Mucosa of rectum (tissue), 2 donors: ENCODE measurements around the gene TBC1D21.

Experiments used
- H3K27ac ChIP-seq, 2 donors: one replicate each; pipeline ENCODE4 v1.7.0; 2013; ENCODE audit warnings: inconsistent platforms in 2 of 2, low read depth in 2 of 2, low read length in 2 of 2
- H3K27me3 ChIP-seq, 2 donors: one replicate each; pipeline ENCODE4 v1.7.0; 2013; ENCODE audit warnings: low read length in 2 of 2; ENCODE audit not compliant: control insufficient read depth in 2 of 2, insufficient read depth in 2 of 2
- H3K36me3 ChIP-seq, 2 donors: one replicate each; pipeline ENCODE4 v1.7.0; 2013; ENCODE audit warnings: low read length in 2 of 2; ENCODE audit not compliant: control insufficient read depth in 2 of 2, insufficient read depth in 2 of 2
- H3K4me1 ChIP-seq, 2 donors: one replicate each; pipeline ENCODE4 v1.7.0; 2013; ENCODE audit warnings: low read length in 2 of 2, mild to moderate bottlenecking in 1 of 2; ENCODE audit not compliant: control insufficient read depth in 2 of 2, insufficient read depth in 2 of 2
- H3K4me3 ChIP-seq, 2 donors: one replicate each; pipeline ENCODE4 v1.7.0; 2013; ENCODE audit warnings: low read length in 2 of 2
- H3K9ac ChIP-seq, 2 donors: one replicate each; pipeline ENCODE4 v1.7.0; 2013; ENCODE audit warnings: low read length in 2 of 2, low read depth in 1 of 2, mild to moderate bottlenecking in 1 of 2
- H3K9me3 ChIP-seq, 2 donors: one replicate each; pipeline ENCODE4 v1.7.0; 2013; ENCODE audit warnings: low read length in 2 of 2; ENCODE audit not compliant: control insufficient read depth in 2 of 2
- donor health status: healthy.
- donor health status: Normal muscosa, but diverticular disease.

TBC1D21 gene

DNA sequence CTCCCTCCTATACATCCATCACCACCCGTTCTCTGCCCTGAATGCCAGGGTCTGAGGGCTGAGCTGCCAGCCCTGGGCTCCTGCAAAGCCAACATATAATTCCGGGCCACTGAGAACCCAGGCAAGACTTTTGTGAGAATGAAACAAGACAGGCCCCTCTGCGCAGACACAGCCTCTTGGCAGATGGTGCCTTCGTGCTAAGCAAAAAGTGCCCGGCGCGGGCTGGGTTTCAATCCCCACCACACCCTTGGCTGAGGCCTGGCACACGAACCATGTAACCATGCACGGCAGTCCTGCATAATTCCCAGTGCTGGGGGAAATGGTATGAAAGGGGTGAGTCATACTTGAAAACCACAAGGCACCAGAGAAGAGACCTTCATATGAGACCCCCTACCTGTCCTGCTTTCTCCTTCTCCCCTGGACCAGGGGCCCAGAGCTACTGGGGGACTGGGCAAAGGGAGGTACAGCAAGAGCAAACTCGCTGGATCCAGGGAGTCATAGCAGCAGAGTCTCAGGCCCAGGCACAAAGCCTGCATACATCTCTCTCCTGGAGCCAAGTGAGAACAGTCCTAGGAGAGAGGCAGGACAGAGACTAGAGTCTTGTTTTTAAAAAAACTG is 26.8 kb downstream of the TBC1D21 start:
- no peaks in the 10 kb centered on the region for H3K36me3 ChIP-seq
- H3K27ac ChIP-seq = no peak overlapping the region
- H3K4me1 ChIP-seq = no peaks in the 10 kb centered on the region
- H3K9me3 ChIP-seq = no peaks in the 10 kb centered on the region
- H3K4me3 ChIP-seq = no peak overlapping the region
- H3K27me3 ChIP-seq = no peaks in the 10 kb centered on the region
- no peak overlapping the region for H3K9ac ChIP-seq

DNA sequence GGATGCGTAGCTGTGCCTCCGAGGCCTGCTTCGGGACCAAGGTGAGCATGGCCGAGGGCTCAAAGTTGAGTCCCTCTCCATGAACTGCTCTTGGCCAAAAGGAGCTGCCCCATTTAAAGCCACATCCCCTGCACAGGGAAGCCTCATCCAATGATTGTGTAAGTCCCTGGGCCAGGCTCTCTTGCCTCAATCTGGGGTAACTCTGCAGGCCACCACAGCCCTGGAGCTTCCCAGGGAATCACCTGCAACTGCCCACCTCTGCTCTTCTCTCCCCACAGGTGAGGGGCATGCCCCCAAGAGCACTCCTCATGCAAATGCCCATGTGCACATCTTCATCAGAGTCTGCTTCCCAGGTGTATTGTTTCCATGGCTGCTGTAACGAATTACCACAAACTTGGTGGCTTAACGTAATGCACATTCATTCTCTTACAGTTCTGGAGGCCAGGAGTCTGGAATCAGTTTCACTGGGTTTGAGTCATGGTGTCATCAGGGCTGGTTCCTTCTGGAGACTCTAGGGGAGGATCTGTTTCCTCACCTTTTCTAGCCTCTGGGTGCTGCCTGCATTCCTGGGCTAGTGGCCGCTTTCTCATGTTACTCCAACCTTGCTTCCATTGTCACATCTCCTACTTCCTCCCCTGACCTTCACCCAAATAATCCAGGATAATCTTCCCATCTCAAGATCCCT is 27.9 kb downstream of the TBC1D21 start:
- no peak overlapping the region for H3K9ac ChIP-seq
- no peaks in the 10 kb centered on the region for H3K9me3 ChIP-seq

DNA sequence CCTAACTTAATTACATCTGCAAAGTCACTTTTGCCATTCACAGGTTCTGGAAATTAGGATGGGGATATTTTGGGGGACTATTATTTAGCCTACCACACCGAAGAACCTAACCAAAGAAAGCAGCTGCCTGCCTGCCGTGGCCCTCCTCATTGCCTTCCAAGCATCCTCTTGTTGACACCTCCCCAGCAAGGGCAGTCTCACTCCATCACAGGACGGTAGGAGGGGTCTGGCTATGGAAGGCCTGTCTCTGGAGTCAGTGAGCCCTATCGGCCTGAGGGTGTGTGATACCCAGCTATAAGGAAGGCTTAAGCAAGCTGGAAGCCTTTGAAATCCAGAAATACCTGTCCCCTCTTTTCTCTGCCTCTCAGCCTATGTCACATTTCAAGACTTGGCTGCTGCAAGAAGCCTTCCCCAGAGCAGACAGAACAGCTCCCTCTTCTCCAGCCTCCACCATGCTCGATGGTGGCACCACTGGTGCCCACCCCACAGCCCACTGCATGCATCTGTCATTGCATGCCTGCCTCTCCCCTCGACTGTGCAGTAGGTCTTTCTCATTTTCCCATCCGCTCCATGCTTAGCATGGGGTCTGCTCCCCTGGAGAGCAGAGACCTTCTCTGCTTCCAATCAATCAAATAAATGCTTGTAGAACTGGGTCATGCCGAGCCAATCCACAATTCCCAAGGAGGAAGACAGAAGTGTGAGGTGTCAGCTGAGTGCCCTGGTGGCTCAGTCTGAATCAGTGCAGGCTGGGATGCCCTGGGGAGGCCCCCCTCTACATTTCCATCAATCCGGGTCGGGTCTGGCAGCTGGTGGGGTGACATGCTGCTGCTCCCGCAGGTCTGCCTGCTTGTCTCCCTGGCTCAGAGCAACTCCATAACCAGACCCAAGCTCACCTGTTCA is 29.0 kb downstream of the TBC1D21 start:
- no peaks in the 10 kb centered on the region for H3K27me3 ChIP-seq
- H3K4me3 ChIP-seq = no peak overlapping the region
- H3K36me3 ChIP-seq = no peaks in the 10 kb centered on the region
- no peak overlapping the region for H3K27ac ChIP-seq
- H3K9me3 ChIP-seq = no peaks in the 10 kb centered on the region
- H3K9ac ChIP-seq = no peak overlapping the region
- H3K4me1 ChIP-seq = no peaks in the 10 kb centered on the region

More for the DNA sequence above, 27.9 kb downstream of the TBC1D21 start:
- Histone ChIP-seq H3K4me3 (no peak overlapping the region), H3K27ac (no peak overlapping the region), H3K27me3 (no peaks in the 10 kb centered on the region), H3K4me1 (no peaks in the 10 kb centered on the region), H3K36me3 (no peaks in the 10 kb centered on the region)

DNA sequence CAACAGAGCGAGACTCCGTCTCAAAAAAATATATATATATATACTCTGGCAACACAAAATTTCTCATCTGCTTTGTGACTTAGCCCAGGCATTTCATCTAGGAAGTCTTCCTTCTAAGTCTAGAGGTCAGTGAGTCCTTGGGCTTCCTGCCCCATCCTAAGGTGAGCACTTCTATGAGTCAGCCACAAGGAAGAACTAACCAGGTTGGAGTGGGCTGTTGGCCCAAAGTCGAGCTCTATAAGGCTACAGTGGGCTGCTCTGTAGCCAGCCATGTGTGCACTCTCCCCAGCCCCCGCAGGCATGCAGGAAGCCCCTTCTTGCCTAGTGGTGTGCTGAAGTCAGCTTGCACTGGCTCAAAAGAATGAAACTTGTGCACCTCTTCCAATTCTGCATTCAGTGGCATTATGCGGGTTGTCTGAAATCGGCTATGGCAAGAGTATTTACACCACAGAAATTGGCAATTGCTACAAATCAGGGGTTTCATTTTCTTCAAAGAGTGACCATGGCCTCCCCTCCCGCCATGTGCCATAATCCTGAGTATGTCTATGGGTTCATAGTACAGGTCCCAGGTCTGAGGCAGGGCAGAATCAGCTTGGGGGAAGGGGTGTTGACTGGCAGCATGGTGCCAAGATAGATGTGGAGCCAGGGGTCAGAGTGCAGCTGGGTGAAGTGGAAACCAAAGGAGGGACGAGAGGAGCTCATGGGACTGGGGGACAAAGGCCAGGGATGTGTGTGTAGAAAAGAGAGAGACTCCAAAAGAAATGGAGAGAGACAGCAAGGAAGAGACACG is 30.9 kb downstream of the TBC1D21 start:
- Histone ChIP-seq H3K36me3 (no peaks in the 10 kb centered on the region), H3K4me1 (peaks cover 0 to 2% of the 10 kb centered on the region in 2 donors), H3K9ac (no peak overlapping the region), H3K4me3 (no peak overlapping the region), H3K27me3 (no peaks in the 10 kb centered on the region), H3K9me3 (no peaks in the 10 kb centered on the region), H3K27ac (no peak overlapping the region)

DNA sequence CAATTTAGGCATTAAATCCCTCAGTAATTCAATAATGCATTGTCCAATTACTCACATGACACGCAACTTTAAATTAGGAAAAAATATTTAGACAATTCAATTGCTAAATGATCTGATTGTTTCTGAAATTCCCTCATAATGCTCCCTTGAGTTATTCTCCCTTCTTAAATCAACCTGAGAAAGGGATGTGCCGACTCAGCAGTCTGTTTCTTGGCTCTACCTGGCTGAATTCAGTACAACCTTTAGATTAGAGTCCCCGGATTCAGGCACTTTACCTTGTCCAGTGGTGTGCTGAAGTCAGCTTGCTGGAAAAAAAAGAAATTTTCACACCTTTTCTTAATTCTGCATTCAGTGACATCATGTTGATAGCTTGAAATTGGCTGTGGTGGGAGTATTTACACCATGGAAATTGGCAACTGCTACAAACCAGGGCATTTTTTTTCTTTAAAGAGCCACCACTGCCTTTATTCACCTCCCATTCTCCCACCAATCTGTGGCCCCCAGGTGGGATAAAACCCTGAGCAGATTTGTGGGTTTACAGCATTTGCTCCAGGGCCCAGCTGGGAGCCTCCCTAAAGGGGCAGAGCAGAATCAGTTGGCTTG is 32.0 kb downstream of the TBC1D21 start:
- H3K36me3 ChIP-seq = no peaks in the 10 kb centered on the region
- H3K9ac ChIP-seq = no peak overlapping the region
- no peak overlapping the region for H3K4me3 ChIP-seq
- no peaks in the 10 kb centered on the region for H3K27me3 ChIP-seq
- H3K4me1 ChIP-seq = peaks cover 0 to 2% of the 10 kb centered on the region in 2 donors
- H3K27ac ChIP-seq = no peak overlapping the region
- H3K9me3 ChIP-seq = no peaks in the 10 kb centered on the region

DNA sequence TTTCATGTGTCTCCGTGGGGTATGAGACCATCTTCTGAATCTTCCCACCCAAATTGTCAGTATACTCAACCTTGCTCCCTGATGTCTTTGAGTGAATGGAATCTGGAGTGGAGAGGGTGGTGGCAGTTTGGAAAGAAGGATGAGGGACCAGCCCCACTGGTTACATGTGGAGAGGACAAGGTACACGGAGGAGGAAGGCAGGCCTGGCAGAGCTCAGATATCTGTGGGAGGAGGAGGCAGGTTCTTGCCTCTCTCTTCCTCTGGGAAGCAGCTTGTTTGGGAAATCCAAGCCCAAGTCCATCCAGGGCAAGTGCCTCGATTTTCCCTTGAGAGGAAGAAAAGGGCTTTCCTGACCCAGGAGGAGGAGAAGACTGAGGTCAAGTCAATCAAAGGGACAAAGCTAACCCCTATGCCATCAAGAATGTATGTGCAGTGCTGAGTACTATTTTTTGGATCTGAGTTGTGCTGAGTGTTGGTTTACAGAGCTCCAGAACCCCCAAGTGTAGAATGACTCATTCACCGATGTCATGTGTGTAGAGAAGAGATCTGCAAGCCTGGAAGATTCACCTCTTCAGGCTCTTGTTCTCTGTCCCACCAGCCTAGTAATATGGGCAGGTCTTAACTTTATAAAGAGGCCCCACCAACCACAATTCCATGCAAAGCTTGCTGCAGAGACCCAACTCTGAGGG is 33.1 kb downstream of the TBC1D21 start:
- Histone ChIP-seq H3K9ac (no peak overlapping the region), H3K27ac (no peak overlapping the region), H3K9me3 (no peaks in the 10 kb centered on the region), H3K36me3 (no peaks in the 10 kb centered on the region), H3K4me3 (no peak overlapping the region), H3K4me1 (peaks cover 0 to 2% of the 10 kb centered on the region in 2 donors), H3K27me3 (peaks cover 0 to 4% of the 10 kb centered on the region in 2 donors)

DNA sequence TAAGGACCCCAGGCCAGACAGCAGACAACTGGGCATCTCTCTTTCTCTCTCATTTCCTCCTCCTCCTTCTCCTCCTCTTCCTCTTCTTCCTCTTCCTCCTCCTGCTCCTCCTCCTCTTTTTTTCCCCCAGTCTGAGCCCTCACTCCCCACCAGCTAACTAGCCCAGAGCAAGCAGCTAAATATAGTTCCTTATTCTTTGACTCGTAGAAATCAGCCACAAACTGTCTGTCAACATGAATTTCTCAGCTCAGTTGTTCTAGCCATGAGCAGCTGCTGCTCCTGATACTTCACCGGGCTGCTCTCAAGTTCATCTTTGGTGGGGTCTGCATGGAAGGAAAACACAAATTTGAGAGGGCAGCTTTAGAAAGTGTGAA is 33.7 kb downstream of the TBC1D21 start:
- Histone ChIP-seq H3K27ac (no peak overlapping the region), H3K4me1 (peaks cover 0 to 2% of the 10 kb centered on the region in 2 donors), H3K4me3 (no peak overlapping the region), H3K36me3 (no peaks in the 10 kb centered on the region), H3K9ac (no peak overlapping the region), H3K9me3 (no peaks in the 10 kb centered on the region), H3K27me3 (peaks cover 0 to 4% of the 10 kb centered on the region in 2 donors)

DNA sequence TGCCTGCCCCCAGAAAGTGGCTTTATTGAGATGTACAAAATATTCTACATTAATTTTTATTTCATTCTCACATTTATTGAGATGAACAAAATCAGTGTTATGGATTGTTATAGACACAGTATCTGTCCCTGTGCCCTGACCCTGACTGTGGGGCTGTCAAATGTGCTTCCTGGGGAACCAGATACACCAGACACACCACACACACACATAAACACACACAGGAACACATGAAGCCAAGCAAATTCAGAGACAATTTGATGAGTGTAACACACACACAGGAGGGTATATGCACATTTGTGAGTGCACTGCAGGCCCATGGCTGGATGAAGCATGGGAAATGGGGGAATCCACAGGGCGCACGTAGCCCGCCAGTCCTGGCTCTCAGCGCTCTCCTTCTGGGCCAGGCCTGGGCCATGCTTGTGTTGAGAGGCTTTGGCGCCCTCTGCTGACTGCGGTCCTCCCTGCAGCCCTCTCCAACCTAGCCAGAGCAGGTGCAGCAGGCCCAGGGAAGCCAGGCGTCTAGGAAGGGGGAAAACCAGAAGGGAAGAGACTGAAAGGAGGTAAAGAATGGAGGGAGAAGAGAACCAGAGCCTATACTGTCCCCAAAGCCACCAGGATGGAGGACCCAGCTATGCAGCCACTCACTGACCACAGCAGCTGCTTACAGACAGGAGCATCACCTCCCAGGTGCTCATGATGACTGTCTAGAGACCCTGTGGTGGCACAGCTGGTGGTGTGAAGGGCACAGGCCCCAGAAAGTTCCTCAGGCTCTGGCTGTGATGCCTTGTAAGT is 34.9 kb downstream of the TBC1D21 start:
- H3K27me3 ChIP-seq = peaks cover 0 to 4% of the 10 kb centered on the region in 2 donors
- no peaks in the 10 kb centered on the region for H3K9me3 ChIP-seq
- peaks cover 0 to 2% of the 10 kb centered on the region in 2 donors for H3K4me1 ChIP-seq
- H3K9ac ChIP-seq = no peak overlapping the region
- no peak overlapping the region for H3K4me3 ChIP-seq
- no peak overlapping the region for H3K27ac ChIP-seq
- no peaks in the 10 kb centered on the region for H3K36me3 ChIP-seq

DNA sequence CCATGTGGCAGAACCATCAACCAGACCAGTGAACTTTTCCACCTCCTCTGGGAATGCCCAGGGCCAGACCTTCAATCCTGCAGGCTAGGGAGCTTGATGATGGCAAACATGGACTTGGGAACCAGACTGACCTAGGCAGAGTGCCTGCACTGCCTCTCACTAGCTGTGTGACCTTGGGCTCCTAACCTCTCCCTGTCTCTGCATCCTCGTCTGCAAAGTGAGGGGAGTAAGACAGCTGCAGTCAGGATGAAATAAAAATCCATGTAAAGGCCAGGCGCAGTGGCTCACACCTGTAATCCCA is 35.4 kb downstream of the TBC1D21 start:
- peaks cover 0 to 4% of the 10 kb centered on the region in 2 donors for H3K27me3 ChIP-seq
- no peaks in the 10 kb centered on the region for H3K9me3 ChIP-seq
- no peak overlapping the region for H3K27ac ChIP-seq
- no peak overlapping the region for H3K9ac ChIP-seq
- H3K4me1 ChIP-seq = peaks cover 0 to 2% of the 10 kb centered on the region in 2 donors
- no peak overlapping the region for H3K4me3 ChIP-seq
- H3K36me3 ChIP-seq = no peaks in the 10 kb centered on the region
